ENCODE data around the gene HES7. TPM values are rescaled to one million over a fixed set of nuclear protein-coding genes. Genes with fewer than 3 reads are reported as not detected.

Gene HES7
- total and polyA plus RNA-seq, 4 donors, result not detected

DNA sequence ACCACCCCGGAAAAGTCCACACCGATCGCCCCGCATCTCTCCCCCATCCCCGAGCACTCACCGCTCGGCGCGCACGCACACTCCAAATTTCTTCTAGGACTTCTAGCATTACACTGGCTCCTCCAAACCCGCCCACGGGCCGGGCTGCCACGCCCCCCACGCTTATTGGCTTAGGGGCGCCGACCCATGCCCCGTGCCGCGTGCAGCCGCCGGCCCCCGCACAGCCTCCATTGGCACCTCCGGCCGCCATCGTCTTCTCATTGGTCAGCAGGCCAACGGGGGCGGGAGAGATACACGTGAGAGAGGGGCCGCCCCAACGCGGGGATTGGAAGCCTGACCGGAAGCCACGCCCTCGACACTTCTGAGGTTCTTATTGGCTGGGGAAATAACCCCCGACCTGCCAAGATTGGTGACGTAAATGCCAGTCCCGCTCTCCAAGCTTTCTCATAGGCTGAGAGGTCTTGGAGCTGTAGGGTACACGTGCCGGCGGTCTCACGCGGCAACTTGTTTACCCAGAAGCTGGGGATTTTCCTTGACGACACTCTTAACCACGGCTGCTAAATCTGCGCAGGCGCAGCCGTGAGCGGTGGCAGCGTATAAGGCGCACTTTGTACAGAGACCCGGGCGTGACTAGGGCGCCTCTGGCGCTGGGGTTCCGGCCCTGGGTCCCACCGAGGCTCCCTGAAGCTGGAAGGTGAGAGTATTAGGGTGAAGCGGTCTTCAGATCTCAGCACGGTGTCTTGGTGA lies 32.5 kb upstream of the HES7 start:
- peak; percentile 98 for DNase-seq (ENCODE audit: low spot score)
- Histone ChIP-seq H3K27me3 (ENCODE audit: control insufficient read depth in 4 of 4, insufficient read depth in 4 of 4, low read length in 3 of 4) (no peaks in the 10 kb centered on the region), H3K27ac (ENCODE audit: low read depth in 1 of 2, low read length in 2 of 2) (peak overlapping the region; percentile 97 to 99), H3K4me3 (ENCODE audit: low read depth in 1 of 3, low read length in 3 of 3) (peak overlapping the region; percentile 69 to 99 (median 89)), H3K9me3 (ENCODE audit: control insufficient read depth in 4 of 4, low read length in 3 of 4) (no peaks in the 10 kb centered on the region), H3K4me1 (ENCODE audit: control insufficient read depth in 4 of 4, insufficient read depth in 4 of 4, low read length in 3 of 4) (peaks cover 9 to 62% (median 41%) of the 10 kb centered on the region in 4 donors), H3K36me3 (ENCODE audit: control insufficient read depth in 4 of 4, insufficient read depth in 3 of 4, low read depth in 1 of 4, low read length in 3 of 4) (peaks cover 2 to 10% (median 6%) of the 10 kb centered on the region in 4 donors), H3K9ac (ENCODE audit: low read depth in 1 of 2, low read length in 2 of 2) (peak overlapping the region; percentile 95 to 100)
- under 1% methylated on average over 59 of the region's 59 CpGs for WGBS
- TF ChIP-seq SP1 (IDR thresholded peaks at IDR 0.05) (peak; percentile 99), JUND (IDR thresholded peaks at IDR 0.05) (peak; percentile 70 to 84), EGR1 (IDR thresholded peaks at IDR 0.05; ENCODE audit: low read depth in 2 of 2) (peak; percentile 99), HNF4A (conservative IDR thresholded peaks at IDR 0.05) (peak; percentile 65), YY1 (IDR thresholded peaks at IDR 0.05) (peak; percentile 94), TAF1 (conservative IDR thresholded peaks at IDR 0.05) (peak; percentile 97), GABPA (IDR thresholded peaks at IDR 0.05 in 1 of 2, conservative IDR thresholded peaks at IDR 0.05 in 1 of 2) (peak in 1 of 2 donors; percentile 86), HNF4G (IDR thresholded peaks at IDR 0.05) (peak; percentile 57), NR2F2 (IDR thresholded peaks at IDR 0.05) (peak; percentile 81), FOXA2 (IDR thresholded peaks at IDR 0.05) (peak; percentile 94), FOXA1 (IDR thresholded peaks at IDR 0.05) (peak; percentile 96), CTCF (IDR thresholded peaks at IDR 0.05; ENCODE audit: low read depth, low read length, missing input control) (no peak), RAD21 (IDR thresholded peaks at IDR 0.05) (peak; percentile 10 to 23), RXRA (IDR thresholded peaks at IDR 0.05) (peak; percentile 54 to 58)
- TF ChIP-seq, protein P1, sequence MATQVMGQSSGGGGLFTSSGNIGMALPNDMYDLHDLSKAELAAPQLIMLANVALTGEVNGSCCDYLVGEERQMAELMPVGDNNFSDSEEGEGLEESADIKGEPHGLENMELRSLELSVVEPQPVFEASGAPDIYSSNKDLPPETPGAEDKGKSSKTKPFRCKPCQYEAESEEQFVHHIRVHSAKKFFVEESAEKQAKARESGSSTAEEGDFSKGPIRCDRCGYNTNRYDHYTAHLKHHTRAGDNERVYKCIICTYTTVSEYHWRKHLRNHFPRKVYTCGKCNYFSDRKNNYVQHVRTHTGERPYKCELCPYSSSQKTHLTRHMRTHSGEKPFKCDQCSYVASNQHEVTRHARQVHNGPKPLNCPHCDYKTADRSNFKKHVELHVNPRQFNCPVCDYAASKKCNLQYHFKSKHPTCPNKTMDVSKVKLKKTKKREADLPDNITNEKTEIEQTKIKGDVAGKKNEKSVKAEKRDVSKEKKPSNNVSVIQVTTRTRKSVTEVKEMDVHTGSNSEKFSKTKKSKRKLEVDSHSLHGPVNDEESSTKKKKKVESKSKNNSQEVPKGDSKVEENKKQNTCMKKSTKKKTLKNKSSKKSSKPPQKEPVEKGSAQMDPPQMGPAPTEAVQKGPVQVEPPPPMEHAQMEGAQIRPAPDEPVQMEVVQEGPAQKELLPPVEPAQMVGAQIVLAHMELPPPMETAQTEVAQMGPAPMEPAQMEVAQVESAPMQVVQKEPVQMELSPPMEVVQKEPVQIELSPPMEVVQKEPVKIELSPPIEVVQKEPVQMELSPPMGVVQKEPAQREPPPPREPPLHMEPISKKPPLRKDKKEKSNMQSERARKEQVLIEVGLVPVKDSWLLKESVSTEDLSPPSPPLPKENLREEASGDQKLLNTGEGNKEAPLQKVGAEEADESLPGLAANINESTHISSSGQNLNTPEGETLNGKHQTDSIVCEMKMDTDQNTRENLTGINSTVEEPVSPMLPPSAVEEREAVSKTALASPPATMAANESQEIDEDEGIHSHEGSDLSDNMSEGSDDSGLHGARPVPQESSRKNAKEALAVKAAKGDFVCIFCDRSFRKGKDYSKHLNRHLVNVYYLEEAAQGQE (IDR thresholded peaks at IDR 0.05), result peak; percentile 94
- TF ChIP-seq, protein P2, sequence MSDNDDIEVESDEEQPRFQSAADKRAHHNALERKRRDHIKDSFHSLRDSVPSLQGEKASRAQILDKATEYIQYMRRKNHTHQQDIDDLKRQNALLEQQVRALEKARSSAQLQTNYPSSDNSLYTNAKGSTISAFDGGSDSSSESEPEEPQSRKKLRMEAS (IDR thresholded peaks at IDR 0.05), result peak; percentile 91
- TF ChIP-seq, protein P3, sequence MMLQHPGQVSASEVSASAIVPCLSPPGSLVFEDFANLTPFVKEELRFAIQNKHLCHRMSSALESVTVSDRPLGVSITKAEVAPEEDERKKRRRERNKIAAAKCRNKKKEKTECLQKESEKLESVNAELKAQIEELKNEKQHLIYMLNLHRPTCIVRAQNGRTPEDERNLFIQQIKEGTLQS (IDR thresholded peaks at IDR 0.05), result peak; percentile 41
- TF ChIP-seq, protein P4, sequence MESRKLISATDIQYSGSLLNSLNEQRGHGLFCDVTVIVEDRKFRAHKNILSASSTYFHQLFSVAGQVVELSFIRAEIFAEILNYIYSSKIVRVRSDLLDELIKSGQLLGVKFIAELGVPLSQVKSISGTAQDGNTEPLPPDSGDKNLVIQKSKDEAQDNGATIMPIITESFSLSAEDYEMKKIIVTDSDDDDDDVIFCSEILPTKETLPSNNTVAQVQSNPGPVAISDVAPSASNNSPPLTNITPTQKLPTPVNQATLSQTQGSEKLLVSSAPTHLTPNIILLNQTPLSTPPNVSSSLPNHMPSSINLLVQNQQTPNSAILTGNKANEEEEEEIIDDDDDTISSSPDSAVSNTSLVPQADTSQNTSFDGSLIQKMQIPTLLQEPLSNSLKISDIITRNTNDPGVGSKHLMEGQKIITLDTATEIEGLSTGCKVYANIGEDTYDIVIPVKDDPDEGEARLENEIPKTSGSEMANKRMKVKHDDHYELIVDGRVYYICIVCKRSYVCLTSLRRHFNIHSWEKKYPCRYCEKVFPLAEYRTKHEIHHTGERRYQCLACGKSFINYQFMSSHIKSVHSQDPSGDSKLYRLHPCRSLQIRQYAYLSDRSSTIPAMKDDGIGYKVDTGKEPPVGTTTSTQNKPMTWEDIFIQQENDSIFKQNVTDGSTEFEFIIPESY (IDR thresholded peaks at IDR 0.05), result peak; percentile 77
